CD4-positive, alpha-beta T cell (primary cell): ENCODE measurements around the gene PRR5L. TPM values are rescaled to one million over a fixed set of nuclear protein-coding genes. Genes with fewer than 3 reads are reported as not detected.

Experiments
- ATAC-seq: fragments of 200-7000 bp; cut with Tn5 transposase; one replicate; pipeline ENCODE4 v1.10.0; 2022; ENCODE audit warnings: mild to moderate bottlenecking; ENCODE audit not compliant: poor library complexity
- CTCF ChIA-PET: fragments of 350-600 bp; sonication (Branson Sonifier 250); formaldehyde crosslinking; loops from one replicate; lab custom pipeline; 2021; ENCODE audit warnings: antibody characterized with exemption, inconsistent platforms; lab: Charles Lee
- POLR2A ChIA-PET: fragments of 350-600 bp; sonication (Branson Sonifier 250); formaldehyde crosslinking; loops from one replicate; lab custom pipeline; 2021; ENCODE audit warnings: antibody characterized with exemption, inconsistent platforms; lab: Charles Lee
- DNase-seq, 14 experiments: peaks; one replicate each; pipeline ENCODE4 v3.0.0-alpha.2; 2013 to 2020; ENCODE audit warnings: mixed read lengths in 2 of 14
- H3K27ac ChIP-seq, 2 donors: one replicate each; pipeline versions ENCODE4 v1.5.1 to v1.7.0; 2013; ENCODE audit warnings: low read length in 2 of 2, low read depth in 1 of 2, mild to moderate bottlenecking in 1 of 2
- H3K27me3 ChIP-seq, 2 experiments: 1 replicate in 1 of 2; 2 replicates in 1 of 2; pipeline versions ENCODE4 v1.6.1 to v1.7.0; 2013; ENCODE audit warnings: low read length in 2 of 2, control low read depth in 1 of 2, mild to moderate bottlenecking in 1 of 2, moderate library complexity in 1 of 2; ENCODE audit not compliant: insufficient read depth in 2 of 2, control insufficient read depth in 1 of 2
- H3K36me3 ChIP-seq: one replicate; pipeline ENCODE4 v1.6.1; 2013; ENCODE audit warnings: low read length, control low read depth; ENCODE audit not compliant: insufficient read depth
- H3K4me1 ChIP-seq: one replicate; pipeline ENCODE4 v1.6.1; 2013; ENCODE audit warnings: low read length, control low read depth; ENCODE audit not compliant: insufficient read depth
- H3K4me3 ChIP-seq: one replicate; pipeline ENCODE4 v1.5.1; 2013; ENCODE audit warnings: mild to moderate bottlenecking, low read length, moderate library complexity
- H3K9me3 ChIP-seq, 2 experiments: 1 replicate in 1 of 2; 2 replicates in 1 of 2; pipeline versions ENCODE4 v1.6.1 to v1.7.0; 2013; ENCODE audit warnings: low read length in 2 of 2, mild to moderate bottlenecking in 2 of 2, control low read depth in 1 of 2, moderate library complexity in 1 of 2; ENCODE audit not compliant: control insufficient read depth in 1 of 2, insufficient read depth in 1 of 2
- H3K27ac Mint-ChIP-seq: one replicate; pipeline ENCODE4 v1.8.0; 2020; ENCODE audit warnings: mixed read lengths
- H3K27me3 Mint-ChIP-seq: one replicate; pipeline ENCODE4 v1.8.0; 2021; ENCODE audit warnings: mixed read lengths
- H3K36me3 Mint-ChIP-seq: one replicate; pipeline ENCODE4 v1.8.0; 2021; ENCODE audit warnings: low read depth, mixed read lengths
- H3K4me1 Mint-ChIP-seq: one replicate; pipeline ENCODE4 v1.8.0; 2021; ENCODE audit warnings: low read depth, mixed read lengths
- H3K4me3 Mint-ChIP-seq: one replicate; pipeline ENCODE4 v1.8.0; 2020; ENCODE audit warnings: mild to moderate bottlenecking, mixed read lengths
- H3K9me3 Mint-ChIP-seq: one replicate; pipeline ENCODE4 v1.8.0; 2020; ENCODE audit warnings: mixed read lengths
- CTCF ChIP-seq: fragments of 200-600 bp; IDR thresholded peaks from one replicate; pipeline ENCODE4 v1.8.0; 2022; ENCODE audit warnings: antibody characterized with exemption, mild to moderate bottlenecking
- intact Hi-C, 2 experiments: fragments of 100-400 bp; cut with DNase I in 1 of 2; cut with micrococcal nuclease in 1 of 2; formaldehyde crosslinking; loops; one replicate each; pipeline versions ENCODE4 v1.15.1 to v1.9.0; 2023 to 2025; cut with DNase I, micrococcal nuclease
- total RNA-seq, 174 experiments: library from RNA in 2 of 174; stranded (reverse) in 2 of 174; gene quantifications; one replicate each; pipeline ENCODE4 v1.2.3 and lab custom pipeline; 2021 to 2026

Gene PRR5L
- total RNA-seq, 2 experiments from 2014 or later = 5.4 to 7.6 TPM

- no peaks in the 10 kb centered on the region for H3K4me1 Mint-ChIP-seq
- H3K36me3 Mint-ChIP-seq = no peaks in the 10 kb centered on the region
- no peaks in the 10 kb centered on the region for H3K9me3 Mint-ChIP-seq
- DNase-seq (no peak), ATAC-seq (no peak)
- Histone ChIP-seq H3K9me3 (no peaks in the 10 kb centered on the region), H3K27ac (no peak overlapping the region), H3K4me1 (no peaks in the 10 kb centered on the region), H3K27me3 (no peaks in the 10 kb centered on the region), H3K36me3 (no peaks in the 10 kb centered on the region), H3K4me3 (no peak overlapping the region)
- H3K27ac Mint-ChIP-seq = no peak overlapping the region
- intact Hi-C loops = no loop called here
- no peaks in the 10 kb centered on the region for H3K27me3 Mint-ChIP-seq
- H3K4me3 Mint-ChIP-seq = no peak overlapping the region
- CTCF ChIA-PET = interaction anchor here (1.0 kb wide), 1 partner anchor 8 kb away, joined by 3 read pairs; no protein-coding TSS in a partner anchor
- POLR2A ChIA-PET = interaction anchor here (0.6 to 1.1 kb wide), 2 partner anchors 11 to 112 kb away, joined by 3 to 4 read pairs; no protein-coding TSS in a partner anchor
- TF ChIP-seq CTCF = no peak
These were observed 4.6 kb downstream of the PRR5L start for GRCh38 chr11:36300650-36301049.

- peaks cover 0 to 4% of the 10 kb centered on the region in 2 experiments for H3K27me3 ChIP-seq
- ChIA-PET CTCF (no interaction called here), POLR2A (no interaction called here)
- Mint-ChIP-seq H3K27ac (no peak overlapping the region), H3K4me1 (peaks cover 7% of the 10 kb centered on the region), H3K27me3 (peaks cover 9% of the 10 kb centered on the region), H3K4me3 (no peak overlapping the region), H3K9me3 (no peaks in the 10 kb centered on the region), H3K36me3 (no peaks in the 10 kb centered on the region)
- no peaks in the 10 kb centered on the region for H3K4me1 ChIP-seq
- H3K9me3 ChIP-seq = no peaks in the 10 kb centered on the region
- no peak overlapping the region for H3K4me3 ChIP-seq
- intact Hi-C loops = no loop called here
- no peak for DNase-seq
- no peak for ATAC-seq
- H3K27ac ChIP-seq = no peak overlapping the region
- no peaks in the 10 kb centered on the region for H3K36me3 ChIP-seq
- no peak for TF ChIP-seq CTCF
These were observed 8.3 kb downstream of the PRR5L start for GRCh38 chr11:36304351-36304750.

- CTCF ChIA-PET = no interaction called here
- H3K27ac ChIP-seq = no peak overlapping the region
These were observed 9.0 kb downstream of the PRR5L start for GRCh38 chr11:36305047-36305446.

More at GRCh38 chr11:36305047-36305446, 9.0 kb downstream of the PRR5L start:
- Histone ChIP-seq H3K27me3 (peaks cover 0 to 4% of the 10 kb centered on the region in 2 experiments), H3K36me3 (no peaks in the 10 kb centered on the region), H3K4me3 (no peak overlapping the region), H3K4me1 (no peaks in the 10 kb centered on the region), H3K9me3 (no peaks in the 10 kb centered on the region)
- H3K27me3 Mint-ChIP-seq = peaks cover 13% of the 10 kb centered on the region
- peaks cover 7% of the 10 kb centered on the region for H3K4me1 Mint-ChIP-seq
- DNase-seq = no peak
- no peak overlapping the region for H3K4me3 Mint-ChIP-seq
- H3K9me3 Mint-ChIP-seq = no peaks in the 10 kb centered on the region
- H3K36me3 Mint-ChIP-seq = no peaks in the 10 kb centered on the region
- intact Hi-C loops = loop anchor here in 1 of 2 experiments (5.0 kb wide), 1 partner anchor 187 kb away; no protein-coding TSS in a partner anchor
- POLR2A ChIA-PET = no interaction called here
- no peak for ATAC-seq
- no peak for TF ChIP-seq CTCF
- H3K27ac Mint-ChIP-seq = no peak overlapping the region
